GM21529 (cell line): ENCODE measurements around the gene UBR4.
A peak's percentile ranks its signal among the peaks of the same experiment; 100 is the strongest.
"Not testable (repeated sequence)": the region's sequence is repeated elsewhere in the genome, so short reads cannot be mapped to it uniquely, and the experiment has no call there.

Source experiments
- ATAC-seq: cut with Tn5 transposase; IDR thresholded peaks from one replicate; pipeline ENCODE4 v1.9.1; 2021; ENCODE audit not compliant: unreplicated experiment

UBR4 gene

DNA sequence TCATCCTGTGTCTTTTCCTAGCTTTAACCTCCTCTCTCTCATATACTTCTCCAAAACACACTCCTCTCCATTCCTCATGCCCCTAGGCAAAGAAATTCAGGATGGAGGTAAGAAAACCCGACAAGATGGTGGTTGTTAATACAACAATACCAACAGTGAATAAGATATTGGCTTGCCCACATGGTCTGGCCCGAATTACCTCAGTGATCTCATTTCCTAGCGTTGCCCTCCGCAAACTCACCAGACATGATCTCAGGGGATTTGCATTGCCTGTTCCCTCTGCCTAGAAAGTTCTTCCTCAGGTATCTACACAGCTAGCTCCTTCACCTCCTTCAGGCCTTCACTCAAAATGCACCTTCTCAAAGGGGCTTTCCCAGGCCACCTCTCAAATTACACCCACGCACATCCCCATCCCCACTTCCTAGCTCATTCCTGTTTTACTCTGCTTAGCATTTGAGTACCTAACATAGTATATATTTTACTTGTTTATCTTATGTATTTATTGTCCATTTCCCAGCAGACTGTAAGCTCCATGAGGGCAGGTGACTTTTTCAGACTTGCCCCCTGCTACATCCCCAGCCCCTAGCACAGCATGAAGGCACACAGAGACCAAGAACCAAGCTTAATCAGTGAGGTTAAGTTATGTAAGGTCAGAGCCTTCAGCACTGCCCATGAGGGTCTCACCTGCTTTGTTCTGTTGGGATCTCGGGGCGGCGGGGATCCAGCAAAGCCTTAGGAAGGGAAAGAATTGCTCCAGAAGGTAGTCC lies 10.2 kb upstream of the UBR4 start:
- no peak for ATAC-seq

GRCh38 chr1:19219451-19219850 lies 9.4 kb upstream of the UBR4 start:
- ATAC-seq, result no peak

DNA sequence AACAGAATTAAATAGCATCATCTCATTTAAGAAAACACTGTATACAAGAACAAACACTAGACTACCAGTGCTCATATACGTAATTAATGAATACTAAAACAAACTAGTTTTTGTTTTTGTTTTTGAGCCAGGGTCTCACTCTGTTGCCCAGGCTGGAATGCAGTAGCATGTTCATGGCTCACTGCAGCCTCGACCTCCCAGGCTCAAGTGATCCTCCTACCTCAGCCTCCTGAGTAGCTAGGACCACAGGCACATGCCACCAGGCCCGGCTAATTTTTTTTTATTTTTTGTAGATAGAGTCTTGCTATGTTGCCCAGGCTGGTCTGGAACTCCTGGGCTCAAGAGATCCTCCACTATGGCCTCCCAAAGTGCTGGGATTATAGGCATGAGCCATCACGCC lies 6.5 kb upstream of the UBR4 start:
- not testable (repeated sequence) for ATAC-seq

- ATAC-seq, result no peak
Measured at GRCh38 chr1:19213580-19213979, 3.5 kb upstream of the UBR4 start.

GRCh38 chr1:19212167-19212566 lies 2.1 kb upstream of the UBR4 start:
- no peak for ATAC-seq

DNA sequence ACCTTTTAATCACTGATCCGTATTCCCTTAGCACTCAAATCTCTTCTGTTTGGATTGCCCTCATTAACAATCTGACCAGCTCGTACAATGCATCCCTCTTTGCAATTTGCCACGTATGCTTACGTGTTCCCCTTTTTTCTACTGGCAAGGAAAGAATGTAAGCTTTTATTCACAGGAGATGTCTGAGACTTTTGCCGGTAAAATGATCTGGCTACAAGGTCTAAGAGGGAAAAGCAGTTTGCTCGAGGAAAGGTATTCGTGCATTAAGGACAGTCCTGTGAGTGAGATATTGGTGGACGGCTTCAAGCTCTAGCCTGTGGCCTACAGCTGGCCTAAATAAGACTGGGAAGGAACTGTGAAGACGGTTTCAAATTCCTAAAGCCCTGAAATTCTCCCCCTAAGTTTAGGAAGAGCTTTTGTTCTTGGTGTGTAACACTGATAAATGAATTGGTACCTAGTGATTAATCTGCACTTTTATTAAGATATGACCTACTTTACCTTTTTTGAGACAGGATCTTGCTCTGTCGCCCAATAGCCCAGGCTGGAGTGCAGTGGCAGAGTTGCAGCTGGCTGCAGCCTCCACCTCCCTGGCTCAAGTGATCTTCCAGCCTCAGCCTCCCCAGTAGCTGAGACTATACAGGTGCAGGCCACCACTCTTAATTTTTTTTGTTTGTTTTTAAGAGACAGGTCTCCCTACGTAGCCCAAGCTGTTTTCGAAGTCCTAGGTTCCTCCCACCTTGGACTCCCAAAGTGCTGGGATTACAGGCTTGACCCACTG lies 895 bp upstream of the UBR4 start:
- ATAC-seq, result no peak

DNA sequence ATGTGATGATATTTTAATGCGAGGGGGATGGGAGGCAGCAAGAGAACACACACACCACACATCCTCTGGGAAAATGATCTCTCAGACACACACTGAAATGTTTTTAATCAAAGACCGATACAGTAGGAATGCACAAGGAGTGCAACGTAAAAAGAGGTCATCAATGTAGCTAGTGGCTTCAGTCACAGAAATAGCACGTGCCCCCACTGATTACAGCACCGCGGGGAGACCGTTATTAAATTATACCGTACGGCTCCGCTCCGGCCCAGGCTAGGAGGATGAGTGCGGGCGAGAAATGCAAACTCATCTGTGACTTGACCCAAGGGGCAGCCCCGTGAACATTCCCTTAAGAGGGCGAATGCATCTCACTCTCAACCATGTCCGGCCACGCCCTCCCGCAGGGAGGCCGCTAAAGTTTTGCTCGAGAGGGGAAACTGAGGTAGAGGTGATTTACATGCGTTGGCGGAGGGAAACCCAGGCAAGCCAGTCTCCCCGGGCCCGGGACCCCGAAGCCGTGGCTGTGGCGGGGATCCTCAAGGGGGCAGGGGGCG lies 552 bp downstream of the UBR4 start:
- peak; percentile 66 for ATAC-seq

DNA sequence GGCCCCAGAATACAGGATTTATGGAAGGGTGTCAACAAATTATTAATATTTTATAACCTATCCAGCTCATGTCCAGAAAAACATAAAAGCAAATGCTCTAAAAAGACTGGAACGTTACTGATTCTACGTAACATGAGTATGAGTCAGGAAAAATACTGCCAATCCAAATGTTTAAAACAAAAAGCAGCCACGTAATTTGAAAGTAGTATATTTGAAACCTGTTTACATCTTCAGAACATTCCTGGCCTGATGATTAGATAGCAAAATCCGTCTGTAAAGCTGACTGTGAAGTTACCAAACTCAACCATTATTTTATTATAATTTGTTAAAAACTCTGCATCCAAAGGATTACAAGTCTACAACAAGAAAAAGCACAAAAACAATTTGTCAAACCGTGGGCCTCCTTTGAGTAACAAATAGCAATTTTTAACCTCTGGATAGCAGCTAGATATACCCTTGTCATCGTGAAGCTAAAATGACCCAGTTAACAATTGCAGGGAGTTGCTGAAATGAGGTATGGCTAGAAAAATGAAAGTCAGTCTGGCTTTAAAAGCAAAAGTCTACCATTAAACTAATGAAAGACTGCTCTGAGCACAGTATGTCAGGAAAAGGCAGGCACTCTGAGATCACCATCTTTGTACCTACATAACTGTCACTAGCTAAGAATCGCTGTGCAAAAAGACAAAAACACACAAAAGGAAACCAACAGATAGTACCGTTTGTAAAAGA lies 1.2 kb downstream of the UBR4 start:
- no peak for ATAC-seq

DNA sequence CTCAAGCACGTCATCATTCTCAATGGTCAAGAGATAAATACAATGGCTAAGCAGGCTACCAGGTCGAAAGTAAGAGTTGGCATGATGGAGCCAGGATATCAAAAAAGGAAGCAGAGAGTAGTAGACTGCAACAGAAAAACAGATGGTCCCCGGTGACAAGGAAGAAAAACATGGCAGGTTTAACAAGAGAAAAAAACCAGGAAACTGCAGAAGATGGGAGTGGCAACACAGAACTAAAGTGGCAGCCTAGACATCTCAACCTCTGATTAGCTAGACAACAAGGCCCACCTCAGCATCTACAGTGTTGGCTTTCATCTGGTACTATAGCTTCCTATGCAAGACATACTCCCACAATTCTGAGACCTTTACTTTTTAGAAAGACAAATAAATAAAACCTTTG lies 3.1 kb downstream of the UBR4 start:
- no peak for ATAC-seq

DNA sequence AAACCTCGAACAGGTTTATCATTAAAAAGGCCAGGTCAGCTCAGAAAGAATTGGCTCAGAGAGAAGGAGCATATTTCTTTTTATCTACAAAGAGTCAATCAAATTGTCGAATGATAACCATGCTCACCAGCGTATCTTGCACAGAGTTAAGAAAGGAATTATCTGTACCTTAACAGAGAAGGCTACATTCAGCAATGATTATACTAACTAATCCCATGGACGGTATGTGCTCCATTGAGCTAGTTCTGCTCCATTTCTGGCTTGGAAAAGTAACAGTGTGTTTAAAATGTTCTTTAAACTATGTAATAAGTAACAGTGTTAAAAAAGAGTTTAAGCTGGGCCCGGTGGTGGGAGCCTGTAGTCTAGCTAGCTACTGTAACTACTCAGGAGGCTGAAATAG lies 4.2 kb downstream of the UBR4 start:
- ATAC-seq, result no peak

GRCh38 chr1:19205403-19205802 lies 4.7 kb downstream of the UBR4 start:
- ATAC-seq, result no peak

- no peak for ATAC-seq
Measured at GRCh38 chr1:19204446-19205266, 5.4 kb downstream of the UBR4 start.

DNA sequence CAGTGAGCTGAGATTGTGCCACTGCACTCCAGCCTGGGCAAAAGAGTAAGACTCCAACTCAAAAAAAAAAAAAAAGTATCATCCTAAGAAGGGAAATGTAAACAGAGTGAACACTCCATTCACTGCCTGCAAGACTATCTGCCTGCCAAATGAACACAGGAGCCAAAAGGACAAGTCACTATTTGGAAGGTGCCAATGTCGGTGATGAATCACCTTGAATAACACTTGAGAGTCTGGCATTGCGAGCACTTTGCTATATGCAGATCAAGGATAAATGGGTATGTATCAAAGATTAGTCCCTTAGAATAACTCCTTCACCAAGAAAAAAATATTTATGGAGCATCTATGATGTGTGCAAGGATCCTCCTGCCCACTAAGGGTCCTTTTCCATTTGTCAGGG lies 6.6 kb downstream of the UBR4 start:
- no peak for ATAC-seq

- no peak for ATAC-seq
Measured at GRCh38 chr1:19202396-19202795, 7.7 kb downstream of the UBR4 start.

DNA sequence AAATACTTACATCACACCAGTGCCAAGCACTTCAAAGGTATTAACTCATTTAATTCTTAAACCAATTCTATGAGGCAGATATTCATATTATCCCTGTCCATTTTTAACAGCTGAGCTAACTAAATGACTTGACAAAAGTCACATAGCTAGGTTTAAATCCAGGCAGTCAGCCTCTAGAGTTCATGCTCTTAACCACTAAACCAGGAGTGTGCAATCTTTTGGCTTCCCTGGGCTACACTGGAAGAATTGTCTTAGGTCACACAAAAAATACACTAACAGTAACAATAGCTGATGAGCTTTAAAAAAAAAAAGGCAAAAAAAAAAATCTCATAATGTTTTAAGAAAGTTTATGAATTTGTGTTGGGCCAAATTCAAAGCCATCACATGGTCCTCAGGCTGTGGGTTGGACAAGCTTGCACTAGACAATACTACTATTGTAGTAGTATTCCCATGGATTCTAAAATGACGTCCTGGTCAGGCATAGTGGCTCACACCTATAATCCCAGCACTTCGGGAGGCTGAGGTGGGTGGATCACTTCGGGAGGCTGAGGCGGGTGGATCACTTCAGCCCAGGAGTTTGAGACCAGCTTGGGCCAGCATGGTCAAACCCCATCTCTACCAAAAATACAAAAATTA lies 10.0 kb downstream of the UBR4 start:
- no peak for ATAC-seq

GRCh38 chr1:19199329-19199968 lies 10.6 kb downstream of the UBR4 start:
- ATAC-seq, result no peak

- no peak for ATAC-seq
Measured at GRCh38 chr1:19198820-19199219, 11.2 kb downstream of the UBR4 start.

DNA sequence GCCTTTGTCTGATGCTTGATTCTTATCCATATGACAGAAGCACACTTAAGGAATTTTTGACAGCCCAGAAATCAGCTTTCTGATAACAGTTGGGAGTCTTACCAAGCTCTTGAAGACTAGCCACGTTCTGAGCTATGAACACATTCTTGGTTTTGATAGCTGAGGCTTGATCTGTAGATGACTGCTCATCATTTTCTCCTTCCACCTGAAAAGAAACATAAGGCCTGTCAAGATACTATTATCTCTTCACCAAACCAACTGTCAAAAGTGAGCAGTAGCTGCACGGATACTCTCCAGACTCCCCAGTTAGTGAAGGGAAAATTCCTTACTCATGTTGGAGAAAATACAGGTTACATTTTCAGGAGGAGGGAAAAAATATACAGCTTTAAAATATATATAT lies 12.2 kb downstream of the UBR4 start:
- no peak for ATAC-seq

GRCh38 chr1:19196331-19196730 lies 13.7 kb downstream of the UBR4 start:
- ATAC-seq, result no peak

- ATAC-seq, result no peak
Measured at GRCh38 chr1:19193004-19193403, 17.1 kb downstream of the UBR4 start.
